ENCODE measurements around the gene SMIM24.

GRCh38 chr19:3492131-3492839, 12.0 kb upstream of the SMIM24 start:
- TF ChIP-seq EZH2phosphoT487 (conservative IDR thresholded peaks at IDR 0.05; ENCODE audit: low read length) (no peak), CTCF (IDR thresholded peaks at IDR 0.05; ENCODE audit: insufficient read depth, low read length, poor library complexity, severe bottlenecking) (no peak)

Data from SU-DHL-6 (cell line).